Left lung (tissue), 10 donors: ENCODE results near the gene ASTE1. TPM values are rescaled to one million over a fixed set of nuclear protein-coding genes. Genes with fewer than 3 reads are reported as not detected.
"Not testable (repeated sequence)": the region's sequence is repeated elsewhere in the genome, so short reads cannot be mapped to it uniquely, and the experiment has no call there.

Experiments
- ATAC-seq: fragments of 200-7000 bp; cut with Tn5 transposase; one replicate; pipeline ENCODE4 v1.9.1; 2020; ENCODE audit warnings: moderate library complexity
- DNase-seq, 4 donors: peaks; one replicate each; pipeline ENCODE4 v3.0.0-alpha.2; 2013 to 2020
- H3K27ac ChIP-seq, 2 donors: fragments of 200-600 bp; sonication (generic) in 1 of 2; one replicate each; pipeline versions ENCODE4 v1.5.0 to v1.8.0; 2020 to 2021
- H3K27me3 ChIP-seq, 2 donors: fragments of 200-600 bp; sonication (generic) in 1 of 2; one replicate each; pipeline versions ENCODE4 v1.5.0 to v1.8.0; 2020 to 2021
- H3K36me3 ChIP-seq, 2 donors: fragments of 200-600 bp; sonication (generic) in 1 of 2; one replicate each; pipeline versions ENCODE4 v1.5.0 to v1.8.0; 2020 to 2021
- H3K4me1 ChIP-seq, 2 donors: fragments of 200-600 bp; one replicate each; pipeline ENCODE4 v1.8.0; 2021
- H3K4me3 ChIP-seq, 2 donors: fragments of 200-600 bp; sonication (generic) in 1 of 2; one replicate each; pipeline versions ENCODE4 v1.5.0 to v1.8.0; 2020 to 2021; ENCODE audit warnings: mild to moderate bottlenecking in 1 of 2
- H3K9me3 ChIP-seq, 2 donors: fragments of 200-600 bp; sonication (generic) in 1 of 2; one replicate each; pipeline versions ENCODE4 v1.5.0 to v1.8.0; 2020 to 2021
- intact Hi-C, 2 donors: fragments of 100-400 bp; cut with DNase I; formaldehyde crosslinking; loops; one replicate each; pipeline versions ENCODE4 v1.11.2 to v1.14.2; 2022
- polyA plus RNA-seq, 6 donors: library from polyadenylated mRNA; unstranded; fragments of 120-200 nt; gene quantifications; one replicate each; pipeline ENCODE4 v1.2.1, GENCODE V29; 2013; ENCODE audit not compliant: insufficient read length in 6 of 6
- total RNA-seq, 2 donors: library from RNA; stranded (reverse); fragmentation: NEBNext Ultra II Directional; extraction: Animal tissue kit (Norgen Biotek cat#: 25700); gene quantifications; one replicate each; pipeline ENCODE4 v1.2.1, GENCODE V29; 2021
- TF ChIP-seq, protein P1 (sequence below), 2 donors: fragments of 200-600 bp; sonication (generic) in 1 of 2; IDR thresholded peaks; one replicate each; pipeline versions ENCODE4 v1.5.0 to v1.8.0; 2021; ENCODE audit warnings: antibody characterized with exemption in 2 of 2
- donor health status: DM: no; HTN: yes; CAD: no.
- donor health status: DM: no; HTN: no; CAD: no.

The ASTE1 gene
- total and polyA plus RNA-seq, 8 donors, result 5.1 to 15.3 (median 13.5) TPM

DNA sequence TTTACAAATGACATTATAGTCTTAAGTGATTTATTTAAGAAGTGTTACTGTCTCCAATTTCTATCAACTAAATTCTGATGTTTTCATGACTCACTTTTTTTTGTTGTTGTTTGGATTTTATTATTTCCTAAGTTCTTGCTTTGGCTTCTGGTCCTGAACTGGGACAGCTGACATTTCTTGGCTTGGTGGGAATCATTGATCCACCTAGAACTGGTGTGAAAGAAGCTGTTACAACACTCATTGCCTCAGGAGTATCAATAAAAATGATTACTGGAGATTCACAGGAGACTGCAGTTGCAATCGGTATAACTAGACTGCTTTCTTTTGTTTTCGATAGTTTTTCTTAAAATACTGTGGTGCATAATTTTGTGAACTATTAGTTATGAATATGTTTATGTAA, 47.5 kb downstream of the ASTE1 start:
- Histone ChIP-seq H3K9me3 (no peaks in the 10 kb centered on the region), H3K27ac (no peak overlapping the region), H3K27me3 (no peaks in the 10 kb centered on the region), H3K4me3 (no peak overlapping the region), H3K36me3 (peaks cover 0 to 31% of the 10 kb centered on the region in 2 donors), H3K4me1 (no peaks in the 10 kb centered on the region)
- TF ChIP-seq, protein P1, sequence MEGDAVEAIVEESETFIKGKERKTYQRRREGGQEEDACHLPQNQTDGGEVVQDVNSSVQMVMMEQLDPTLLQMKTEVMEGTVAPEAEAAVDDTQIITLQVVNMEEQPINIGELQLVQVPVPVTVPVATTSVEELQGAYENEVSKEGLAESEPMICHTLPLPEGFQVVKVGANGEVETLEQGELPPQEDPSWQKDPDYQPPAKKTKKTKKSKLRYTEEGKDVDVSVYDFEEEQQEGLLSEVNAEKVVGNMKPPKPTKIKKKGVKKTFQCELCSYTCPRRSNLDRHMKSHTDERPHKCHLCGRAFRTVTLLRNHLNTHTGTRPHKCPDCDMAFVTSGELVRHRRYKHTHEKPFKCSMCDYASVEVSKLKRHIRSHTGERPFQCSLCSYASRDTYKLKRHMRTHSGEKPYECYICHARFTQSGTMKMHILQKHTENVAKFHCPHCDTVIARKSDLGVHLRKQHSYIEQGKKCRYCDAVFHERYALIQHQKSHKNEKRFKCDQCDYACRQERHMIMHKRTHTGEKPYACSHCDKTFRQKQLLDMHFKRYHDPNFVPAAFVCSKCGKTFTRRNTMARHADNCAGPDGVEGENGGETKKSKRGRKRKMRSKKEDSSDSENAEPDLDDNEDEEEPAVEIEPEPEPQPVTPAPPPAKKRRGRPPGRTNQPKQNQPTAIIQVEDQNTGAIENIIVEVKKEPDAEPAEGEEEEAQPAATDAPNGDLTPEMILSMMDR (IDR thresholded peaks at IDR 0.05), result no peak
- ATAC-seq (no peak), DNase-seq (no peak)
- intact Hi-C loops, result no loop called here

DNA sequence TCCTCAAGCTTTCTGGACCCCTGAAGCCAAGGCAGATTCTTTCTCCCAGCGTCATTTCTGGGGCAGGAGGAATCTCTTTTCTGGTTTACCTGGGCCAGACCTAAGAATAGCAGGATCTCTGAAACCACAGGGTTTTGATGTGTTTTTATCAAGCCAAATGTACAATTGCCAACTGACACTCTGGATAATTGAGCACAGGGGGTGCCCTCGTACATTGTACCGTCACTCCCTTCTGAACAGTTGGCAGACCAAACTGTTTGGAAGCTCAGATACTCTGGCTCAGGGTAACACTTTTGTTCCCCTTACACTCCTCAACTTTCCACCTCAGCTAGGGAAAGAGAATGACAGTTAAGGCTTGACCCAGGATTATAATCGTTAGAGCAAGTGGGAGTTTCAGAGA, 49.9 kb downstream of the ASTE1 start:
- H3K27ac ChIP-seq, result no peak overlapping the region
- peaks cover 0 to 43% of the 10 kb centered on the region in 2 donors for H3K36me3 ChIP-seq
- TF ChIP-seq, protein P1 (IDR thresholded peaks at IDR 0.05), result no peak
- ATAC-seq (no peak), DNase-seq (no peak)
- intact Hi-C loops, result no loop called here
- H3K4me3 ChIP-seq, result no peak overlapping the region
- H3K9me3 ChIP-seq, result no peaks in the 10 kb centered on the region
- H3K27me3 ChIP-seq, result no peaks in the 10 kb centered on the region
- no peaks in the 10 kb centered on the region for H3K4me1 ChIP-seq

DNA sequence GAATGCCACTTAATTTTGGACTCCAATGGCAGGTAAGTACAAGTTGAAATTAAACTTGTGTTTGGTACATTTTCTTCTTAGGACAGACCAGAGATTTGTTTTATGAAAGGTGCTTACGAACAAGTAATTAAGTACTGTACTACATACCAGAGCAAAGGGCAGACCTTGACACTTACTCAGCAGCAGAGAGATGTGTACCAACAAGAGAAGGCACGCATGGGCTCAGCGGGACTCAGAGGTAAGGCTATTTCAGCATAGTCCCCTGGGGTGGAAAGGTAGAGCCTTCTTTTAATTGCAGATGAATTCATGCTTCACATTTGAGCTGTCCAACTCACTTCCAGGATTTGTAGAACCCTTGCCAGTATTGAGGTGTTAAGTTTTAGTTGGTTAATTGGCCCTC, 51.4 kb downstream of the ASTE1 start:
- ATAC-seq (no peak), DNase-seq (no peak)
- Histone ChIP-seq H3K27ac (no peak overlapping the region), H3K36me3 (peaks cover 0 to 53% of the 10 kb centered on the region in 2 donors), H3K4me3 (no peak overlapping the region), H3K27me3 (no peaks in the 10 kb centered on the region), H3K4me1 (no peaks in the 10 kb centered on the region), H3K9me3 (no peaks in the 10 kb centered on the region)
- intact Hi-C loops, result no loop called here
- TF ChIP-seq, protein P1 (IDR thresholded peaks at IDR 0.05), result no peak

DNA sequence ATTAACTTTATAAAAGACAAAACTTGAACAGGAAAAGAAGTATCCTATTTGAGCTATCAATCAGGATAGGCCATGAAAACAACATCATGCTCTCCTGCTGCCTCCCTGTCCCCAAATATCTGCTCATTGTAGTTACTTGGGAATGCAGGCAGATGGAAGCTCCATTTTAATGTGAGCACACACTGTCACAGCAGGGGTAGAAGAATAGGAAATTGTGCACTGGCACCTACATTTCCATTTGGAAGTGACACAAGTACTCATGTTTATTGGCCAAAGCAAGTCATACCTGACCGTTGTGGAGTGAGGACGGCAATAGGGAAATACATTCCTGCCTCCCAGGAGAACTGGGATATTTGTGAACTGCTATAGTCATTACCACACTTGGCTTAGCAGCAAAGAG, 52.4 kb downstream of the ASTE1 start:
- H3K27ac ChIP-seq, result no peak overlapping the region
- no peak overlapping the region for H3K4me3 ChIP-seq
- no peaks in the 10 kb centered on the region for H3K4me1 ChIP-seq
- H3K9me3 ChIP-seq, result no peaks in the 10 kb centered on the region
- DNase-seq (no peak), ATAC-seq (no peak)
- no peaks in the 10 kb centered on the region for H3K27me3 ChIP-seq
- TF ChIP-seq, protein P1 (IDR thresholded peaks at IDR 0.05), result no peak
- peaks cover 0 to 58% of the 10 kb centered on the region in 2 donors for H3K36me3 ChIP-seq
- intact Hi-C loops, result no loop called here

DNA sequence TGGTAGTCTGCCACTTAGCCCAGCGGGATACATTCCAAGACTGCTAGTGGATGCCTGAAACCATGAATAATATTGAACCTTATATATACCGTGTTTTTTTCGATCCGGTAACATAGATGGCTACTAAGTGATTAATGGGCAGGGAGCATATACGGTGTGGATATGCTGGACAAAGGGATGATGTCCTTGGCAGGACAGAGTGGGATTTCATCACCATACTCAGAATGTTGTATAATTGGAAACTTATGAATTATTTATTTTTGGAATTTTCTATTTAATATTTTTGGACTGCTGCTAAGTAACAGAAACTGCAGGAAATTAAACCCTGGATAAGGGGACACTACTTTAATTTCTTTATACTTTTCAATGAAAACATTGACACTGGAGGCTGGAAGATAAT, 53.2 kb downstream of the ASTE1 start:
- H3K27ac ChIP-seq, result no peak overlapping the region
- H3K9me3 ChIP-seq, result no peaks in the 10 kb centered on the region
- H3K27me3 ChIP-seq, result no peaks in the 10 kb centered on the region
- TF ChIP-seq, protein P1 (IDR thresholded peaks at IDR 0.05), result no peak
- no peak for DNase-seq
- intact Hi-C loops, result no loop called here
- H3K4me3 ChIP-seq, result no peak overlapping the region
- H3K4me1 ChIP-seq, result no peaks in the 10 kb centered on the region
- no peak for ATAC-seq
- H3K36me3 ChIP-seq, result peaks cover 0 to 66% of the 10 kb centered on the region in 2 donors

DNA sequence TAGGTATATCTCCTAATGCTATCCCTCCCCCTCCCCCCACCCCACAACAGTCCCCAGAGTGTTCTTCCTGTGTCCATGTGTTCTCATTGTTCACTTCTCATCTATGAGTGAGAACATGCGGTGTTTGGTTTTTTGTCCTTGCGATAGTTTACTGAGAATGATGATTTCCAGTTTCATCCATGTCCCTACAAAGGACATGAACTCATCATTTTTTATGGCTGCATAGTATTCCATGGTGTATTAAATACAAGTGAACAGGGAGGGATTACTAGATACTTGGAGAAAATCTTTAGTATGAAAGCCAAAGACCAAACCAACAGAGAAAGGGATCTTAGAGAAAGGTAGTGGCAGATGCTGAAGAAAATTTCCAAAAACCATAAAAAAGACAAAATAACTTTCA, 54.0 kb downstream of the ASTE1 start:
- H3K27ac ChIP-seq, intact Hi-C loops, H3K9me3 ChIP-seq, H3K4me3 ChIP-seq, H3K27me3 ChIP-seq, ATAC-seq, H3K4me1 ChIP-seq, DNase-seq: not testable (repeated sequence)
- H3K36me3 ChIP-seq, result peaks cover 0 to 74% of the 10 kb centered on the region in 2 donors
